Measurements from ENCODE around the gene POLA1.

The POLA1 gene

GRCh38 chrX:25034889-25035288 is 341.2 kb downstream of the POLA1 start:
- TF ChIP-seq ZNF565 (CRISPR knock-in tag; conservative IDR thresholded peaks at IDR 0.05; ENCODE audit: low read depth) (no peak), ZFP30 (CRISPR knock-in tag; IDR thresholded peaks at IDR 0.05) (no peak), ISL1 (CRISPR knock-in tag; IDR thresholded peaks at IDR 0.05) (no peak), ZNF8 (CRISPR knock-in tag; IDR thresholded peaks at IDR 0.05) (no peak), OSR1 (CRISPR knock-in tag; IDR thresholded peaks at IDR 0.05) (no peak), POU6F1 (CRISPR knock-in tag; IDR thresholded peaks at IDR 0.05; ENCODE audit: borderline replicate concordance, low read depth) (no peak), GLIS3 (CRISPR knock-in tag; IDR thresholded peaks at IDR 0.05) (no peak), ZNF70 (CRISPR knock-in tag; IDR thresholded peaks at IDR 0.05) (no peak), TOX (CRISPR knock-in tag; IDR thresholded peaks at IDR 0.05; ENCODE audit: borderline replicate concordance) (no peak), RARB (CRISPR knock-in tag; IDR thresholded peaks at IDR 0.05) (no peak), BACH2 (CRISPR knock-in tag; IDR thresholded peaks at IDR 0.05; ENCODE audit: borderline replicate concordance) (no peak), CSDC2 (CRISPR knock-in tag; IDR thresholded peaks at IDR 0.05) (no peak), ZC3H10 (CRISPR knock-in tag; IDR thresholded peaks at IDR 0.05) (no peak), PATZ1 (CRISPR knock-in tag; IDR thresholded peaks at IDR 0.05; ENCODE audit: borderline replicate concordance) (no peak), ARNTL (CRISPR knock-in tag; IDR thresholded peaks at IDR 0.05; ENCODE audit: borderline replicate concordance, low read depth) (no peak), PPARA (CRISPR knock-in tag; IDR thresholded peaks at IDR 0.05; ENCODE audit: borderline replicate concordance) (no peak), ZFP3 (CRISPR knock-in tag; IDR thresholded peaks at IDR 0.05) (no peak), CSRNP3 (CRISPR knock-in tag; IDR thresholded peaks at IDR 0.05) (no peak), ESRRG (CRISPR knock-in tag; IDR thresholded peaks at IDR 0.05) (no peak)

GRCh38 chrX:25039036-25039435 is 345.3 kb downstream of the POLA1 start:
- no peak for TF ChIP-seq ZC3H10 (CRISPR knock-in tag; IDR thresholded peaks at IDR 0.05)
- TF ChIP-seq TCF4 (CRISPR knock-in tag; IDR thresholded peaks at IDR 0.05; ENCODE audit: borderline replicate concordance), result no peak
- TF ChIP-seq OSR1 (CRISPR knock-in tag; IDR thresholded peaks at IDR 0.05), result no peak
- TF ChIP-seq RARB (CRISPR knock-in tag; IDR thresholded peaks at IDR 0.05), result no peak
- no peak for TF ChIP-seq CSRNP3 (CRISPR knock-in tag; IDR thresholded peaks at IDR 0.05)
- TF ChIP-seq GLIS3 (CRISPR knock-in tag; IDR thresholded peaks at IDR 0.05), result no peak
- no peak for TF ChIP-seq PATZ1 (CRISPR knock-in tag; IDR thresholded peaks at IDR 0.05; ENCODE audit: borderline replicate concordance)
- no peak for TF ChIP-seq ESRRG (CRISPR knock-in tag; IDR thresholded peaks at IDR 0.05)
- TF ChIP-seq CREB5 (CRISPR knock-in tag; IDR thresholded peaks at IDR 0.05; ENCODE audit: low read depth), result no peak
- TF ChIP-seq ZFP30 (CRISPR knock-in tag; IDR thresholded peaks at IDR 0.05), result no peak
- TF ChIP-seq ZNF70 (CRISPR knock-in tag; IDR thresholded peaks at IDR 0.05), result no peak
- TF ChIP-seq ISL1 (CRISPR knock-in tag; IDR thresholded peaks at IDR 0.05), result no peak
- no peak for TF ChIP-seq PPARA (CRISPR knock-in tag; IDR thresholded peaks at IDR 0.05; ENCODE audit: borderline replicate concordance)
- no peak for ATAC-seq

More at GRCh38 chrX:25034889-25035288, 341.2 kb downstream of the POLA1 start:
- no peak for ATAC-seq
